Prostate gland (tissue), 2 donors: ENCODE measurements around the gene POFUT2. TPM values are rescaled to one million over a fixed set of nuclear protein-coding genes. Genes with fewer than 3 reads are reported as not detected.

ENCODE experiments used
- DNase-seq: peaks from one replicate; pipeline ENCODE4 v3.0.0-alpha.2; 2019; ENCODE audit warnings: low spot score
- H3K27ac ChIP-seq, 2 donors: fragments of 200-600 bp; sonication (generic); 2 replicates each; pipeline ENCODE4 v1.5.1; 2017 to 2019
- H3K27me3 ChIP-seq: fragments of 200-600 bp; sonication (generic); replicated peaks from 2 replicates; pipeline ENCODE4 v1.5.1; 2019; ENCODE audit not compliant: insufficient read depth
- H3K36me3 ChIP-seq, 2 donors: fragments of 200-600 bp; sonication (generic); 1 replicate in 1 of 2; 2 replicates in 1 of 2; pipeline versions ENCODE4 v1.5.1 to v1.8.1; 2017 to 2019
- H3K4me1 ChIP-seq: fragments of 200-600 bp; sonication (generic); replicated peaks from 2 replicates; pipeline ENCODE4 v1.5.1; 2019
- H3K4me3 ChIP-seq, 2 donors: fragments of 200-600 bp; sonication (generic); 2 replicates each; pipeline ENCODE4 v1.5.1; 2017 to 2019
- H3K9me3 ChIP-seq: fragments of 200-600 bp; sonication (generic); 2 replicates; pipeline ENCODE4 v1.5.1; 2017
- CTCF ChIP-seq, 4 experiments: fragments of 200-600 bp in 2 of 4; fragments of 450-650 bp in 2 of 4; sonication (generic) in 2 of 4; IDR thresholded peaks; 1 replicate in 3 of 4; 2 replicates in 1 of 4; pipeline ENCODE4 v1.5.1; 2016 to 2019; ENCODE audit warnings: antibody characterized with exemption in 4 of 4, mild to moderate bottlenecking in 2 of 4, moderate library complexity in 2 of 4
- POLR2A ChIP-seq: fragments of 450-650 bp; IDR thresholded peaks from one replicate; pipeline ENCODE4 v1.6.1; 2016; ENCODE audit warnings: antibody characterized with exemption, mild to moderate bottlenecking
- POLR2AphosphoS5 ChIP-seq: sonication (generic); formaldehyde crosslinking; IDR thresholded peaks from one replicate; pipeline ENCODE4 v1.6.1; 2017; ENCODE audit warnings: antibody characterized with exemption
- WGBS: methylation state at CpG from one replicate; pipeline ENCODE4 v1.1.5; 2018; 5-methylcytosine and 5-hydroxymethylcytosine counted together
- intact Hi-C: fragments of 100-400 bp; cut with DNase I; formaldehyde crosslinking; loops from one replicate; pipeline ENCODE4 v1.14.2; 2022
- total RNA-seq, 2 donors: library from RNA; depleted of rRNA; stranded (reverse); fragments of >200 nt; gene quantifications; one replicate each; pipeline ENCODE4 v1.1.0, GENCODE V29; 2016

The POFUT2 gene
- total RNA-seq, 2 donors from 2014 or later = 20.2 to 52.4 TPM

GRCh38 chr21:45227735-45228134 lies 60.0 kb downstream of the POFUT2 start:
- 78% methylated on average over 10 of the region's 10 CpGs for WGBS
- no peaks in the 10 kb centered on the region for H3K27me3 ChIP-seq
- DNase-seq = no peak
- no peak for TF ChIP-seq CTCF (IDR thresholded peaks at IDR 0.05)
- no peak for TF ChIP-seq POLR2AphosphoS5
- no peak for TF ChIP-seq POLR2A
- no peak overlapping the region for H3K4me3 ChIP-seq
- H3K27ac ChIP-seq = no peak overlapping the region
- no peaks in the 10 kb centered on the region for H3K9me3 ChIP-seq
- H3K36me3 ChIP-seq = peaks cover 0 to under 1% of the 10 kb centered on the region in 2 donors
- intact Hi-C loops = loop anchor here (10.0 kb wide), 1 partner anchor 63 kb away; no protein-coding TSS in a partner anchor
- peaks cover 7% of the 10 kb centered on the region for H3K4me1 ChIP-seq

- intact Hi-C loops = loop anchor here (10.0 kb wide), 1 partner anchor 62 kb away; no protein-coding TSS in a partner anchor
- Histone ChIP-seq H3K9me3 (no peaks in the 10 kb centered on the region), H3K27me3 (no peaks in the 10 kb centered on the region), H3K27ac (peak overlapping the region in 1 of 2 donors; percentile 39), H3K4me3 (no peak overlapping the region), H3K36me3 (peaks cover 0 to 10% of the 10 kb centered on the region in 2 donors), H3K4me1 (peaks cover 7% of the 10 kb centered on the region)
- WGBS = 61% methylated on average over 15 of the region's 15 CpGs
- DNase-seq = no peak
- TF ChIP-seq POLR2AphosphoS5 = no peak
- TF ChIP-seq CTCF (IDR thresholded peaks at IDR 0.05) = no peak
- no peak for TF ChIP-seq POLR2A
These were observed 61.0 kb downstream of the POFUT2 start for GRCh38 chr21:45226540-45227326.

GRCh38 chr21:45225741-45226327 lies 61.9 kb downstream of the POFUT2 start:
- H3K4me3 ChIP-seq = no peak overlapping the region
- H3K36me3 ChIP-seq = peaks cover 0 to 10% of the 10 kb centered on the region in 2 donors
- DNase-seq = peak; percentile 58
- peak; percentile 74 for TF ChIP-seq POLR2AphosphoS5
- TF ChIP-seq CTCF (IDR thresholded peaks at IDR 0.05) = no peak
- TF ChIP-seq POLR2A = no peak
- H3K27me3 ChIP-seq = no peaks in the 10 kb centered on the region
- H3K9me3 ChIP-seq = no peaks in the 10 kb centered on the region
- H3K4me1 ChIP-seq = peaks cover 7% of the 10 kb centered on the region
- intact Hi-C loops = loop anchor here (10.0 kb wide), 1 partner anchor 61 kb away; no protein-coding TSS in a partner anchor
- peak overlapping the region in 1 of 2 donors; percentile 39 for H3K27ac ChIP-seq
- WGBS = 44% methylated on average over 16 of the region's 16 CpGs

- TF ChIP-seq CTCF (IDR thresholded peaks at IDR 0.05) (no peak), POLR2A (no peak), POLR2AphosphoS5 (no peak)
- 52% methylated on average over 11 of the region's 11 CpGs for WGBS
- DNase-seq = no peak
- Histone ChIP-seq H3K36me3 (peaks cover 0 to 10% of the 10 kb centered on the region in 2 donors), H3K4me3 (no peak overlapping the region), H3K9me3 (no peaks in the 10 kb centered on the region), H3K27ac (peak overlapping the region in 1 of 2 donors; percentile 39), H3K27me3 (no peaks in the 10 kb centered on the region), H3K4me1 (peaks cover 7% of the 10 kb centered on the region)
- intact Hi-C loops = loop anchor here (10.0 kb wide), 1 partner anchor 60 kb away; no protein-coding TSS in a partner anchor
These were observed 62.5 kb downstream of the POFUT2 start for GRCh38 chr21:45225041-45225740.
